Stimulated activated CD8-positive, alpha-beta memory T cell treated with anti-CD3 and anti-CD28 coated beads, Interleukin-4, amount 100 ng/mL, for 1 hour (primary cell): ENCODE measurements around the gene RNF175.
"Not testable (repeated sequence)": the region's sequence is repeated elsewhere in the genome, so short reads cannot be mapped to it uniquely, and the experiment has no call there.

Source experiments
- DNase-seq, 2 donors: peaks; one replicate each; pipeline ENCODE4 v3.0.0-alpha.2; 2020; ENCODE audit warnings: low read depth in 2 of 2, low spot score in 1 of 2

Gene RNF175

GRCh38 chr4:153684971-153685371 lies 74.9 kb downstream of the RNF175 start:
- no peak for DNase-seq

GRCh38 chr4:153684182-153684970 lies 75.4 kb downstream of the RNF175 start, which contains the start of gene TLR2:
TSS of gene TLR2 (plus strand) at chr4:153684280. CDS start at chr4:153702908, 18,628 bp downstream.
- DNase-seq: peak in 1 of 2 donors; percentile 26

- DNase-seq: no peak
Observed at GRCh38 chr4:153683763-153684181, 76.1 kb downstream of the RNF175 start.

GRCh38 chr4:153679486-153679885 lies 80.3 kb downstream of the RNF175 start:
- DNase-seq: no peak

- DNase-seq: no peak
Observed at GRCh38 chr4:153676984-153677383, 82.8 kb downstream of the RNF175 start.

- DNase-seq: no peak
Observed at GRCh38 chr4:153676486-153676885, 83.3 kb downstream of the RNF175 start.

- no peak for DNase-seq
Observed at GRCh38 chr4:153669838-153670237, 90.0 kb downstream of the RNF175 start.

GRCh38 chr4:153668647-153669046 lies 91.2 kb downstream of the RNF175 start:
- DNase-seq: no peak

GRCh38 chr4:153666505-153666904 lies 93.3 kb downstream of the RNF175 start:
- DNase-seq: not testable (repeated sequence)

- DNase-seq: no peak
Observed at GRCh38 chr4:153663667-153664066, 96.2 kb downstream of the RNF175 start.

- DNase-seq: no peak
Observed at GRCh38 chr4:153661908-153662307, 97.9 kb downstream of the RNF175 start.

GRCh38 chr4:153661215-153661822 lies 98.5 kb downstream of the RNF175 start:
- no peak for DNase-seq
